ENCODE results near the gene RAB40C. TPM values are rescaled to one million over a fixed set of nuclear protein-coding genes. Genes with fewer than 3 reads are reported as not detected.
"Not testable (repeated sequence)": the region's sequence is repeated elsewhere in the genome, so short reads cannot be mapped to it uniquely, and the experiment has no call there.

The RAB40C gene
- total and polyA plus RNA-seq, 2 experiments from 2014 or later = 30.2 to 32.7 TPM

DNA sequence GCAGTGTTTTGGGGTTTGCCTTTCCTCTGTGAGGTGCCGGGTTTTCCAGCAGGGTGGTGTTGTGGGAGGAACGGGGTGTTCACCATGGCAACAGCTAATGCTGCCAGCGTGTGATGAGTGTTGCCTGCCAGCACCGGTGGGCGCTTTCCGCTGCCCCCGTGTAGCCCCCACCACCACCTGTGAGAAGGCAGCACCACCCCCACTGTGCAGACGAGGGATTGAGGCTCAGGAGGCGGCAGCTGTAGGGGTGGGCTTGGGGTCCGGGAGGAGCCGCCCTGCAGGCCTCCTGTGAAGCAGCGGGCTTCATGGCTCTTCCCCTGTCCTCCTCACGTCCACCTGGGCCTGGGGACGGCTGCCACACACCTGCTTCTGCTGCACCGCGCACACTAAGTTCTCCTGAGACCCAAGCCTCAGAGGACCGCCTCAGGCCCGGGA lies 5.2 kb downstream of the RAB40C start:
- Histone ChIP-seq H3K4me1 (ENCODE audit: insufficient read depth) (peaks cover 44% of the 10 kb centered on the region), H3K27me3 (no peaks in the 10 kb centered on the region), H3K36me3 (replicated peaks; ENCODE audit: insufficient read depth, low read depth) (no peaks in the 10 kb centered on the region), H3K27ac (peak overlapping the region; percentile 95), H4K20me1 (ENCODE audit: insufficient read depth, poor library complexity, severe bottlenecking) (peaks cover 24% of the 10 kb centered on the region), H3K4me2 (no peak overlapping the region), H3K4me3 (no peak overlapping the region), H3K79me2 (peaks cover 89% of the 10 kb centered on the region), H2AFZ (no peak overlapping the region), H3K9me2 (replicated peaks; ENCODE audit: insufficient read depth) (no peaks in the 10 kb centered on the region), H3K9me3 (ENCODE audit: low read depth) (no peaks in the 10 kb centered on the region)
- DNase-seq (ENCODE audit: low spot score) = no peak
- WGBS (ENCODE audit: low lambda C conversion rate, missing lambda C conversion rate) = 97% methylated on average over 18 of the region's 18 CpGs
- TF ChIP-seq EZH2 (IDR thresholded peaks at IDR 0.05; ENCODE audit: borderline replicate concordance) = no peak
- no peak for TF ChIP-seq EZH2phosphoT487 (IDR thresholded peaks at IDR 0.05; ENCODE audit: low read depth, severe bottlenecking, unreplicated experiment)
- TF ChIP-seq, protein P1, sequence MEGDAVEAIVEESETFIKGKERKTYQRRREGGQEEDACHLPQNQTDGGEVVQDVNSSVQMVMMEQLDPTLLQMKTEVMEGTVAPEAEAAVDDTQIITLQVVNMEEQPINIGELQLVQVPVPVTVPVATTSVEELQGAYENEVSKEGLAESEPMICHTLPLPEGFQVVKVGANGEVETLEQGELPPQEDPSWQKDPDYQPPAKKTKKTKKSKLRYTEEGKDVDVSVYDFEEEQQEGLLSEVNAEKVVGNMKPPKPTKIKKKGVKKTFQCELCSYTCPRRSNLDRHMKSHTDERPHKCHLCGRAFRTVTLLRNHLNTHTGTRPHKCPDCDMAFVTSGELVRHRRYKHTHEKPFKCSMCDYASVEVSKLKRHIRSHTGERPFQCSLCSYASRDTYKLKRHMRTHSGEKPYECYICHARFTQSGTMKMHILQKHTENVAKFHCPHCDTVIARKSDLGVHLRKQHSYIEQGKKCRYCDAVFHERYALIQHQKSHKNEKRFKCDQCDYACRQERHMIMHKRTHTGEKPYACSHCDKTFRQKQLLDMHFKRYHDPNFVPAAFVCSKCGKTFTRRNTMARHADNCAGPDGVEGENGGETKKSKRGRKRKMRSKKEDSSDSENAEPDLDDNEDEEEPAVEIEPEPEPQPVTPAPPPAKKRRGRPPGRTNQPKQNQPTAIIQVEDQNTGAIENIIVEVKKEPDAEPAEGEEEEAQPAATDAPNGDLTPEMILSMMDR (IDR thresholded peaks at IDR 0.05; ENCODE audit: poor library complexity) = no peak

DNA sequence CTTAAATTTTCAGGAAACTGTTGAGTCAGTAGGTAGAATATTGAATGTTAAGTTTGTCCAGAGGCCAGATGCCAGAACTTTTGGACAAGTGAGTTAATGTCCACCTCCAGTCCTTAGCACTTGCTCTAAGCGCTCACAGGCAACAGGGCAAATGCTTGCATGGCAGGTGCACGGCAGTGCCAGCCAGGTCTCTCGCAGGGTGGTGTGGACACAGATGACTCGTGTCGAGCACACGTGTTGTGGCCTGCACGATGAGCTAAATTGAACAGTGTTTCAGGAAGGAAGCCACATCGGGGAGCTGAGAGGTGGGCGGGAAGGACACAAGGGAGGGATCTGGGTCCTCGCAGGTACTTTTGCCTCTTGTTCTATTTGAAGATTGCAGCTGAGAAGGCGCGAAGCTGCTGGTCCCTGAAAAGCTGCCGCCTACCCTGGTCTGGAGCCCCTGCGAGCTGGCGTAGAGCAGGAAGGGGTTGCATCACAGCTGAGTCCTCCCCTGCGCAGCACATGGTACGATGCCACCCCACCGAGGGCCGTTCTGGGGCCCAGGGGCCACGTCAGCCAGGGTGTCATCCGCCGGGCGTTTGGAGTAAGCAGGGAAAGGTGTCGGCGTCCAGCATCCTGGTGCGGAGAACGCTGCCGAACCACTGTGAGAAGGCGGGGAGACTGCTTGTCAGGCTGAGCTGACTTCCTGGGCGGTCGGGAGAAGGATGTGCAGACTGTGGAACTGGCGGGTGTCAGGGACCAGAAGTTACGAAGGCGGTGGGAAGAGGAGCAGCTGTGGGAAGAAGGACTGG lies 6.3 kb downstream of the RAB40C start:
- Histone ChIP-seq H3K4me3 (no peak overlapping the region), H3K36me3 (replicated peaks; ENCODE audit: insufficient read depth, low read depth) (no peaks in the 10 kb centered on the region), H3K27ac (no peak overlapping the region), H3K9me3 (ENCODE audit: low read depth) (no peaks in the 10 kb centered on the region), H3K9me2 (replicated peaks; ENCODE audit: insufficient read depth) (no peaks in the 10 kb centered on the region), H3K27me3 (no peaks in the 10 kb centered on the region), H4K20me1 (ENCODE audit: insufficient read depth, poor library complexity, severe bottlenecking) (peaks cover 23% of the 10 kb centered on the region), H2AFZ (no peak overlapping the region), H3K4me1 (ENCODE audit: insufficient read depth) (peaks cover 40% of the 10 kb centered on the region), H3K4me2 (no peak overlapping the region), H3K79me2 (peaks cover 89% of the 10 kb centered on the region)
- 97% methylated on average over 32 of the region's 34 CpGs for WGBS (ENCODE audit: low lambda C conversion rate, missing lambda C conversion rate)
- no peak for DNase-seq (ENCODE audit: low spot score)
- TF ChIP-seq EZH2 (IDR thresholded peaks at IDR 0.05; ENCODE audit: borderline replicate concordance) = no peak
- TF ChIP-seq, protein P1 (IDR thresholded peaks at IDR 0.05; ENCODE audit: poor library complexity) = no peak
- TF ChIP-seq EZH2phosphoT487 (IDR thresholded peaks at IDR 0.05; ENCODE audit: low read depth, severe bottlenecking, unreplicated experiment) = no peak

DNA sequence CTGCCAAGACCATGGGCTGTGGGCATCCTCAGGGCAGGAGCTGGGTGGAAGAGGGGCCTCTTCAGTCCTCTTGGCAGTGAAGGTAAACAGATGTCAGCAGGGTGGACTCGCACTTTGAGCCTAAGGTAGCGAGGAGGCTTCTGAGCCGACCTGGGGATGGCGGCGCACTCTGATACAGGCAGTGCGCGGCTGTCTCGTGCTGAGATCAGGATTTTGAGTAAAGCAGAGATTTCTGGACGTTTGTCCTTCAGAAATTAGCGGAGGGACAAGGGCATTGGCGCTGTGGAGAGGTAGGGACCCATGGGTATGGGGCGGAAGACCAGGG lies 6.8 kb downstream of the RAB40C start:
- peaks cover 34% of the 10 kb centered on the region for H3K4me1 ChIP-seq (ENCODE audit: insufficient read depth)
- no peaks in the 10 kb centered on the region for H3K9me3 ChIP-seq (ENCODE audit: low read depth)
- no peak for TF ChIP-seq EZH2phosphoT487 (IDR thresholded peaks at IDR 0.05; ENCODE audit: low read depth, severe bottlenecking, unreplicated experiment)
- no peak for TF ChIP-seq EZH2 (IDR thresholded peaks at IDR 0.05; ENCODE audit: borderline replicate concordance)
- TF ChIP-seq, protein P1 (IDR thresholded peaks at IDR 0.05; ENCODE audit: poor library complexity) = no peak
- no peaks in the 10 kb centered on the region for H3K9me2 ChIP-seq (replicated peaks; ENCODE audit: insufficient read depth)
- no peak overlapping the region for H3K4me3 ChIP-seq
- H2AFZ ChIP-seq = no peak overlapping the region
- H3K79me2 ChIP-seq = peaks cover 87% of the 10 kb centered on the region
- no peak overlapping the region for H3K4me2 ChIP-seq
- DNase-seq (ENCODE audit: low spot score) = no peak
- no peak overlapping the region for H3K27ac ChIP-seq
- no peaks in the 10 kb centered on the region for H3K36me3 ChIP-seq (replicated peaks; ENCODE audit: insufficient read depth, low read depth)
- WGBS (ENCODE audit: low lambda C conversion rate, missing lambda C conversion rate) = 95% methylated on average over 12 of the region's 12 CpGs
- no peaks in the 10 kb centered on the region for H3K27me3 ChIP-seq
- peaks cover 25% of the 10 kb centered on the region for H4K20me1 ChIP-seq (ENCODE audit: insufficient read depth, poor library complexity, severe bottlenecking)

DNA sequence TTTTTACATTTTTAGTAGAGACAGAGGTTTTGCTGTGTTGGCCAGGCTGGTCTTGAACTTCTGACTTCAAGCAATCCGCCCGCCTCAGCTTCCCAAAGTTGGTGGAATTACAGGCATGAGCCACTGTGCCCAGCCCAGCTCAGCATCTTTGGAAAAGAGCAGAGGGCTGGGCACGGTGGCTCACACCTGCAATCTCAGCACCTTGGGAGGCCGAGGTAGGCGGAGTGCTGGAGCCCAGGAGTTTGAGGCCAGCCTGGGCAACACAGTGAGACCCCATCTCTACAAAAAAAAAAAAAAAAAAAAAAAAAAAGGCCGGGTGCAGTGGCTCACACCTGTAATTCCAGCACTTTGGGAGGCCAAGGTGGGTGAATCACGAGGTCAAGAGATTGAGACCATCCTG lies 7.8 kb downstream of the RAB40C start:
- H3K79me2 ChIP-seq = peaks cover 87% of the 10 kb centered on the region
- H3K4me3 ChIP-seq; H2AFZ ChIP-seq; H3K27ac ChIP-seq; H3K36me3 ChIP-seq (replicated peaks; ENCODE audit: insufficient read depth, low read depth); H3K9me2 ChIP-seq (replicated peaks; ENCODE audit: insufficient read depth); H3K9me3 ChIP-seq (ENCODE audit: low read depth); H3K27me3 ChIP-seq; H3K4me2 ChIP-seq; DNase-seq (ENCODE audit: low spot score): not testable (repeated sequence)
- 100% methylated on average over 6 of the region's 7 CpGs for WGBS (ENCODE audit: low lambda C conversion rate, missing lambda C conversion rate)
- peaks cover 25% of the 10 kb centered on the region for H3K4me1 ChIP-seq (ENCODE audit: insufficient read depth)
- H4K20me1 ChIP-seq (ENCODE audit: insufficient read depth, poor library complexity, severe bottlenecking) = peaks cover 25% of the 10 kb centered on the region

Data from hepatocyte (in vitro differentiated cells).